Measurements from ENCODE around the gene MAP1B. TPM values are rescaled to one million over a fixed set of nuclear protein-coding genes. Genes with fewer than 3 reads are reported as not detected.
"Not testable (repeated sequence)": the region's sequence is repeated elsewhere in the genome, so short reads cannot be mapped to it uniquely, and the experiment has no call there.

Gene MAP1B
- total and polyA plus RNA-seq, 4 donors = 0.58 to 5.0 (median 2.1) TPM

GRCh38 chr5:72085319-72085718 lies 22.0 kb upstream of the MAP1B start (continued):
- TF ChIP-seq ZBTB33 (IDR thresholded peaks at IDR 0.05) (no peak), CTCF (IDR thresholded peaks at IDR 0.05; ENCODE audit: low read depth, low read length, missing input control) (no peak), EGR1 (IDR thresholded peaks at IDR 0.05; ENCODE audit: low read depth in 2 of 2) (no peak)

GRCh38 chr5:72089713-72090112 lies 17.6 kb upstream of the MAP1B start:
- H3K27me3 ChIP-seq (ENCODE audit: control insufficient read depth in 4 of 4, insufficient read depth in 4 of 4, low read length in 3 of 4); H3K4me3 ChIP-seq (ENCODE audit: low read depth in 1 of 3, low read length in 3 of 3); H3K9ac ChIP-seq (ENCODE audit: low read depth in 1 of 2, low read length in 2 of 2); H3K9me3 ChIP-seq (ENCODE audit: control insufficient read depth in 4 of 4, low read length in 3 of 4); DNase-seq (ENCODE audit: low spot score); H3K36me3 ChIP-seq (ENCODE audit: control insufficient read depth in 4 of 4, insufficient read depth in 3 of 4, low read depth in 1 of 4, low read length in 3 of 4); H3K4me1 ChIP-seq (ENCODE audit: control insufficient read depth in 4 of 4, insufficient read depth in 4 of 4, low read length in 3 of 4); H3K27ac ChIP-seq (ENCODE audit: low read depth in 1 of 2, low read length in 2 of 2): not testable (repeated sequence)
- WGBS = 72% methylated on average over 8 of the region's 8 CpGs

- no peaks in the 10 kb centered on the region for H3K4me1 ChIP-seq (ENCODE audit: control insufficient read depth in 4 of 4, insufficient read depth in 4 of 4, low read length in 3 of 4)
Observed at GRCh38 chr5:72092074-72092473, 15.2 kb upstream of the MAP1B start.

GRCh38 chr5:72093217-72093616 lies 14.1 kb upstream of the MAP1B start:
- peaks cover 0 to 3% (median under 1%) of the 10 kb centered on the region in 4 donors for H3K27me3 ChIP-seq (ENCODE audit: control insufficient read depth in 4 of 4, insufficient read depth in 4 of 4, low read length in 3 of 4)
- H3K27ac ChIP-seq (ENCODE audit: low read depth in 1 of 2, low read length in 2 of 2) = no peak overlapping the region
- no peaks in the 10 kb centered on the region for H3K36me3 ChIP-seq (ENCODE audit: control insufficient read depth in 4 of 4, insufficient read depth in 3 of 4, low read depth in 1 of 4, low read length in 3 of 4)
- H3K4me3 ChIP-seq (ENCODE audit: low read depth in 1 of 3, low read length in 3 of 3) = no peak overlapping the region
- no peak overlapping the region for H3K9ac ChIP-seq (ENCODE audit: low read depth in 1 of 2, low read length in 2 of 2)
- H3K4me1 ChIP-seq (ENCODE audit: control insufficient read depth in 4 of 4, insufficient read depth in 4 of 4, low read length in 3 of 4) = no peaks in the 10 kb centered on the region
- TF ChIP-seq YY1 (IDR thresholded peaks at IDR 0.05) = no peak
- no peak for TF ChIP-seq EGR1 (IDR thresholded peaks at IDR 0.05; ENCODE audit: low read depth in 2 of 2)
- no peak for DNase-seq (ENCODE audit: low spot score)
- H3K9me3 ChIP-seq (ENCODE audit: control insufficient read depth in 4 of 4, low read length in 3 of 4) = no peaks in the 10 kb centered on the region

More at GRCh38 chr5:72092074-72092473, 15.2 kb upstream of the MAP1B start:
- Histone ChIP-seq H3K36me3 (ENCODE audit: control insufficient read depth in 4 of 4, insufficient read depth in 3 of 4, low read depth in 1 of 4, low read length in 3 of 4) (no peaks in the 10 kb centered on the region), H3K27ac (ENCODE audit: low read depth in 1 of 2, low read length in 2 of 2) (no peak overlapping the region), H3K4me3 (ENCODE audit: low read depth in 1 of 3, low read length in 3 of 3) (no peak overlapping the region), H3K9me3 (ENCODE audit: control insufficient read depth in 4 of 4, low read length in 3 of 4) (no peaks in the 10 kb centered on the region), H3K9ac (ENCODE audit: low read depth in 1 of 2, low read length in 2 of 2) (no peak overlapping the region), H3K27me3 (ENCODE audit: control insufficient read depth in 4 of 4, insufficient read depth in 4 of 4, low read length in 3 of 4) (peaks cover 0 to 3% (median under 1%) of the 10 kb centered on the region in 4 donors)
- DNase-seq (ENCODE audit: low spot score) = no peak
- WGBS = 67% methylated on average over 1 of the region's 1 CpG
- TF ChIP-seq GABPA (IDR thresholded peaks at IDR 0.05 in 1 of 2, conservative IDR thresholded peaks at IDR 0.05 in 1 of 2) = no peak

GRCh38 chr5:72093824-72094223 lies 13.5 kb upstream of the MAP1B start:
- no peaks in the 10 kb centered on the region for H3K36me3 ChIP-seq (ENCODE audit: control insufficient read depth in 4 of 4, insufficient read depth in 3 of 4, low read depth in 1 of 4, low read length in 3 of 4)
- H3K4me3 ChIP-seq (ENCODE audit: low read depth in 1 of 3, low read length in 3 of 3) = no peak overlapping the region
- no peaks in the 10 kb centered on the region for H3K9me3 ChIP-seq (ENCODE audit: control insufficient read depth in 4 of 4, low read length in 3 of 4)
- H3K27me3 ChIP-seq (ENCODE audit: control insufficient read depth in 4 of 4, insufficient read depth in 4 of 4, low read length in 3 of 4) = peaks cover 0 to 3% (median under 1%) of the 10 kb centered on the region in 4 donors
- H3K9ac ChIP-seq (ENCODE audit: low read depth in 1 of 2, low read length in 2 of 2) = no peak overlapping the region
- H3K27ac ChIP-seq (ENCODE audit: low read depth in 1 of 2, low read length in 2 of 2) = no peak overlapping the region
- WGBS = 54% methylated on average over 3 of the region's 3 CpGs
- no peak for DNase-seq (ENCODE audit: low spot score)
- H3K4me1 ChIP-seq (ENCODE audit: control insufficient read depth in 4 of 4, insufficient read depth in 4 of 4, low read length in 3 of 4) = no peaks in the 10 kb centered on the region
- TF ChIP-seq REST (IDR thresholded peaks at IDR 0.05) = no peak
- TF ChIP-seq HNF4G (IDR thresholded peaks at IDR 0.05) = no peak
- TF ChIP-seq RAD21 (IDR thresholded peaks at IDR 0.05) = no peak
- no peak for TF ChIP-seq RXRA (IDR thresholded peaks at IDR 0.05)
- TF ChIP-seq ZBTB33 (IDR thresholded peaks at IDR 0.05) = no peak
- TF ChIP-seq NR2F2 (IDR thresholded peaks at IDR 0.05) = no peak
- TF ChIP-seq EGR1 (IDR thresholded peaks at IDR 0.05; ENCODE audit: low read depth in 2 of 2) = no peak
- TF ChIP-seq TAF1 (conservative IDR thresholded peaks at IDR 0.05) = no peak
- no peak for TF ChIP-seq HNF4A (conservative IDR thresholded peaks at IDR 0.05)
